ENCODE measurements around the gene PNMA6E.

The PNMA6E gene

GRCh38 chrX:153410888-153411254 lies 9.7 kb upstream of the PNMA6E start:
- ATAC-seq = no peak
- TF ChIP-seq CSRNP3 (CRISPR knock-in tag; IDR thresholded peaks at IDR 0.05) = no peak
- no peak for TF ChIP-seq ZFP3 (CRISPR knock-in tag; IDR thresholded peaks at IDR 0.05)
- TF ChIP-seq TOX (CRISPR knock-in tag; IDR thresholded peaks at IDR 0.05; ENCODE audit: borderline replicate concordance) = no peak
- no peak for TF ChIP-seq TSHZ2 (CRISPR knock-in tag; IDR thresholded peaks at IDR 0.05)
- no peak for TF ChIP-seq SNAI2 (CRISPR knock-in tag; IDR thresholded peaks at IDR 0.05)
- no peak for TF ChIP-seq RARB (CRISPR knock-in tag; IDR thresholded peaks at IDR 0.05)
- TF ChIP-seq ZNF70 (CRISPR knock-in tag; IDR thresholded peaks at IDR 0.05) = no peak
- TF ChIP-seq CSDC2 (CRISPR knock-in tag; IDR thresholded peaks at IDR 0.05) = no peak
- no peak for TF ChIP-seq BACH2 (CRISPR knock-in tag; IDR thresholded peaks at IDR 0.05; ENCODE audit: borderline replicate concordance)
- TF ChIP-seq ZNF8 (CRISPR knock-in tag; IDR thresholded peaks at IDR 0.05) = no peak

GRCh38 chrX:153410373-153410772 lies 9.2 kb upstream of the PNMA6E start:
- no peak for ATAC-seq
- TF ChIP-seq ESRRG (CRISPR knock-in tag; IDR thresholded peaks at IDR 0.05) (no peak), PPARA (CRISPR knock-in tag; IDR thresholded peaks at IDR 0.05; ENCODE audit: borderline replicate concordance) (no peak), ARNTL (CRISPR knock-in tag; IDR thresholded peaks at IDR 0.05; ENCODE audit: borderline replicate concordance, low read depth) (no peak), ZFP3 (CRISPR knock-in tag; IDR thresholded peaks at IDR 0.05) (no peak)

- no peak for ATAC-seq
- TF ChIP-seq TSHZ2 (CRISPR knock-in tag; IDR thresholded peaks at IDR 0.05) (no peak), ARNTL (CRISPR knock-in tag; IDR thresholded peaks at IDR 0.05; ENCODE audit: borderline replicate concordance, low read depth) (no peak), ZNF565 (CRISPR knock-in tag; conservative IDR thresholded peaks at IDR 0.05; ENCODE audit: low read depth) (no peak), PPARA (CRISPR knock-in tag; IDR thresholded peaks at IDR 0.05; ENCODE audit: borderline replicate concordance) (no peak), PATZ1 (CRISPR knock-in tag; IDR thresholded peaks at IDR 0.05; ENCODE audit: borderline replicate concordance) (no peak), POU6F1 (CRISPR knock-in tag; IDR thresholded peaks at IDR 0.05; ENCODE audit: borderline replicate concordance, low read depth) (no peak), ZNF8 (CRISPR knock-in tag; IDR thresholded peaks at IDR 0.05) (no peak), TCF4 (CRISPR knock-in tag; IDR thresholded peaks at IDR 0.05; ENCODE audit: borderline replicate concordance) (no peak), BACH2 (CRISPR knock-in tag; IDR thresholded peaks at IDR 0.05; ENCODE audit: borderline replicate concordance) (no peak), ZNF70 (CRISPR knock-in tag; IDR thresholded peaks at IDR 0.05) (no peak)
Measured at GRCh38 chrX:153409414-153410101, 8.4 kb upstream of the PNMA6E start.
